DND-41 (cell line): ENCODE data around the gene PACSIN1.

Source experiments
- ATAC-seq: fragments of 200-7000 bp; cut with Tn5 transposase; 3 replicates; pipeline ENCODE4 v1.9.1; 2021; ENCODE audit warnings: low read depth; ENCODE audit not compliant: insufficient read depth
- DNase-seq: peaks from one replicate; pipeline ENCODE4 v3.0.0-alpha.2; 2020
- H2AFZ ChIP-seq: 2 replicates; pipeline ENCODE4 v1.6.0; 2012; ENCODE audit warnings: low read depth, low read length
- H3K27ac ChIP-seq: 2 replicates; pipeline ENCODE4 v1.5.1; 2012; ENCODE audit warnings: low read length, inconsistent platforms
- H3K27me3 ChIP-seq: fragments of 200-600 bp; sonication (generic); 2 replicates; pipeline ENCODE4 v1.6.0; 2012; ENCODE audit warnings: low read length, mild to moderate bottlenecking, inconsistent platforms; ENCODE audit not compliant: insufficient read depth, poor library complexity
- H3K36me3 ChIP-seq: 2 replicates; pipeline ENCODE4 v1.5.1; 2012; ENCODE audit warnings: low read length, inconsistent platforms; ENCODE audit not compliant: insufficient read depth
- H3K4me1 ChIP-seq: 2 replicates; pipeline ENCODE4 v1.5.1; 2012; ENCODE audit warnings: mild to moderate bottlenecking, low read length; ENCODE audit not compliant: insufficient read depth
- H3K4me2 ChIP-seq: 2 replicates; pipeline ENCODE4 v1.6.0; 2012; ENCODE audit warnings: mild to moderate bottlenecking, moderate library complexity, low read length, inconsistent platforms; ENCODE audit not compliant: insufficient read depth
- H3K4me3 ChIP-seq, 2 experiments: fragments of 200-600 bp in 1 of 2; shearing (Covaris generic) in 1 of 2; 2 replicates each; pipeline ENCODE4 v1.5.1; 2012 to 2016; ENCODE audit warnings: inconsistent platforms in 2 of 2, low read length in 2 of 2, mild to moderate bottlenecking in 2 of 2, low read depth in 1 of 2, moderate library complexity in 1 of 2
- H3K79me2 ChIP-seq: 2 replicates; pipeline ENCODE4 v1.6.0; 2012; ENCODE audit warnings: low read length, inconsistent platforms; ENCODE audit not compliant: insufficient read depth
- H3K9ac ChIP-seq: 2 replicates; pipeline ENCODE4 v1.6.0; 2012; ENCODE audit warnings: low read depth, mild to moderate bottlenecking, inconsistent platforms, low read length, moderate library complexity
- H3K9me3 ChIP-seq: 2 replicates; pipeline ENCODE4 v1.5.1; 2012; ENCODE audit warnings: low read length, moderate library complexity, mild to moderate bottlenecking, inconsistent platforms; ENCODE audit not compliant: insufficient read depth, severe bottlenecking
- H4K20me1 ChIP-seq: 2 replicates; pipeline ENCODE4 v1.6.0; 2012; ENCODE audit warnings: low read length; ENCODE audit not compliant: insufficient read depth
- EZH2 ChIP-seq: IDR thresholded peaks from 3 replicates; pipeline ENCODE4 v1.6.1; 2012; ENCODE audit warnings: borderline replicate concordance, low read depth, mild to moderate bottlenecking, moderate library complexity, low read length, inconsistent platforms; ENCODE audit not compliant: severe bottlenecking
- TF ChIP-seq, protein P1 (sequence below): IDR thresholded peaks from 2 replicates; pipeline ENCODE4 v1.5.1; 2012; ENCODE audit warnings: borderline replicate concordance, low read length, moderate library complexity, mild to moderate bottlenecking; ENCODE audit not compliant: poor library complexity, severe bottlenecking; ENCODE audit errors: extremely low read depth

The PACSIN1 gene

DNA sequence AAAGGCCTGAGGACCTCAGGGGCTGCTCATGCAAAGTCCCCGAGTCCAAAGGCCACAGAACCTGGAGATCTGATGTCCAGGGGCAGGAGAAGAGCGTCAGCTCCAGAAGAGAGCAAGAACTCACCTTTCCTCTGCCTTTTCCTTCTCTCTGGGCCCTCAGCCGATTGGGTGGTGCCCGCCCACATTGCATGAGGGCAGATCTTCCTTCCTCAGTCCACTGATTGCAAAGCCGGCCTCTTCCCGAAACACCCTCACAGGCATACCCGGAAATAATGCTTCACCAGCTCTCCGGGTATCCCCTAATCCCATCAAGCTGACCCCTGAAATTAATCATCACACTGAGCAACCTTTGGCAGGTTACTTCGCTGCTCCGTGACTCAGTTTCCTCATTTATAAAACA, 56.9 kb downstream of the PACSIN1 start:
- no peaks in the 10 kb centered on the region for H3K27me3 ChIP-seq
- DNase-seq (no peak), ATAC-seq (no peak)
- no peak overlapping the region for H3K9ac ChIP-seq
- no peaks in the 10 kb centered on the region for H3K36me3 ChIP-seq
- H4K20me1 ChIP-seq: no peaks in the 10 kb centered on the region
- no peak overlapping the region for H2AFZ ChIP-seq
- no peak for TF ChIP-seq EZH2
- TF ChIP-seq, protein P1, sequence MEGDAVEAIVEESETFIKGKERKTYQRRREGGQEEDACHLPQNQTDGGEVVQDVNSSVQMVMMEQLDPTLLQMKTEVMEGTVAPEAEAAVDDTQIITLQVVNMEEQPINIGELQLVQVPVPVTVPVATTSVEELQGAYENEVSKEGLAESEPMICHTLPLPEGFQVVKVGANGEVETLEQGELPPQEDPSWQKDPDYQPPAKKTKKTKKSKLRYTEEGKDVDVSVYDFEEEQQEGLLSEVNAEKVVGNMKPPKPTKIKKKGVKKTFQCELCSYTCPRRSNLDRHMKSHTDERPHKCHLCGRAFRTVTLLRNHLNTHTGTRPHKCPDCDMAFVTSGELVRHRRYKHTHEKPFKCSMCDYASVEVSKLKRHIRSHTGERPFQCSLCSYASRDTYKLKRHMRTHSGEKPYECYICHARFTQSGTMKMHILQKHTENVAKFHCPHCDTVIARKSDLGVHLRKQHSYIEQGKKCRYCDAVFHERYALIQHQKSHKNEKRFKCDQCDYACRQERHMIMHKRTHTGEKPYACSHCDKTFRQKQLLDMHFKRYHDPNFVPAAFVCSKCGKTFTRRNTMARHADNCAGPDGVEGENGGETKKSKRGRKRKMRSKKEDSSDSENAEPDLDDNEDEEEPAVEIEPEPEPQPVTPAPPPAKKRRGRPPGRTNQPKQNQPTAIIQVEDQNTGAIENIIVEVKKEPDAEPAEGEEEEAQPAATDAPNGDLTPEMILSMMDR: no peak
- peaks cover 14% of the 10 kb centered on the region for H3K4me1 ChIP-seq
- no peaks in the 10 kb centered on the region for H3K79me2 ChIP-seq
- no peaks in the 10 kb centered on the region for H3K9me3 ChIP-seq
- no peak overlapping the region for H3K27ac ChIP-seq
- H3K4me2 ChIP-seq: no peak overlapping the region
- no peak overlapping the region for H3K4me3 ChIP-seq

DNA sequence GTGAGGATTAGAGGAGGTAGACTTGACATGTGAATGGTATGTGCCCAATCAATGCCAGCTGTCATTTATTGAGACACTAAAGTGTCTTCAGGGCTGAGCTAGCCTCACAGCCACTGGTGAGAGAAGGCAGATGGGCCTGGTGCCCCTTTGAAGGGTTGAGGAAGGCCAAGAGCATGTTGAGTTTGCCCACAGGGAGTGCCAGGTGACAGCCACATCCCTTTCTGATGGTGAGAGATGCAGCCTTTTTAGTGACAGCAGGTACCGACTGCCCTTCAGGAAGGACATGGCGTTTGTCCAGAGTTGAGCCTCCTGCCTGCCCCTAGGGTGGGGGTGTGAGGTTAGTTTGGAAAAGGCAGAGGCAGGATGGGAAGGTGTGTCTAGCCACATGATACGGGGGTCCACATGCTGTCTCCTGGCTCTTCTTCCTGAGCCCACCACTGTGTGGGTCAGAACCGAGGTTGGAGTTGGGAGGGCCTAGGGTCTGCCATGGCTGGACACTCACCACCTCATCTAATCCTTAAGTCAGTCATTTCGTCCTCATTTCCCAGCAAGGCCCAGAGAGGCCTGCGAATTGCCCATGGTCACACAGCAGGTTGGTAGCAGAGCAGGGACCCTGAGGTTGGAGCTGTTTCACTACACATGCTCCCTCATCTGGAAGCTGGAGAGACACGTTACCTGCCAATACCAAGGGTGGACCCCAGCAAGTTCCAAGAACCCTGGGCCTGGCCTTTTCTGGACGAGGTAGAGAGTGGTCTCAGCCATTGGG, 57.7 kb downstream of the PACSIN1 start:
- Histone ChIP-seq H3K36me3 (no peaks in the 10 kb centered on the region), H3K27me3 (no peaks in the 10 kb centered on the region), H3K4me2 (no peak overlapping the region), H3K79me2 (no peaks in the 10 kb centered on the region), H3K4me1 (peaks cover 14% of the 10 kb centered on the region), H3K27ac (no peak overlapping the region), H4K20me1 (no peaks in the 10 kb centered on the region), H3K9me3 (no peaks in the 10 kb centered on the region), H3K4me3 (no peak overlapping the region), H2AFZ (no peak overlapping the region), H3K9ac (no peak overlapping the region)
- TF ChIP-seq, protein P1: no peak
- TF ChIP-seq EZH2: no peak
- ATAC-seq (no peak), DNase-seq (no peak)

DNA sequence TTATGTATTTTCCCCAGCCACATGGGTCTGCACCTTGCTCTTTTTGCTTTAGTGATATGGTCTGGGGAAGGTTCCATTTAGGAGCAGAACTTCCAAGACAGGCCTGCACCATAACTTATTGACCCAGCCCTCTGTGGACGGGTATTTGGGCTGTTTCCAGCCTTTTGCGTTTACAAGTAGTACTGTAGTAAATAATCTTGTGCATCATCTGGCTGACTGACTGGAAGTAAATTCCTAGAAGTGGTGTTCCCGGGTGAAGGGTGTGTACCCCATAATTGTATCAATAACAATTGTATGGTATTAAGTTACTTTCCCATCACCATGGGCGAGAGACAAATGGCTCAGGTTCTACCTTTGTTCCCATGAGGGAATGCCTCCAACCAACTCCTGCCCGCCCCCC, 58.6 kb downstream of the PACSIN1 start:
- ATAC-seq (no peak), DNase-seq (no peak)
- H3K27me3 ChIP-seq: no peaks in the 10 kb centered on the region
- no peak overlapping the region for H3K4me3 ChIP-seq
- no peaks in the 10 kb centered on the region for H4K20me1 ChIP-seq
- H3K4me2 ChIP-seq: no peak overlapping the region
- H3K27ac ChIP-seq: no peak overlapping the region
- no peak for TF ChIP-seq EZH2
- TF ChIP-seq, protein P1: no peak
- no peak overlapping the region for H3K9ac ChIP-seq
- H3K79me2 ChIP-seq: no peaks in the 10 kb centered on the region
- H2AFZ ChIP-seq: no peak overlapping the region
- H3K4me1 ChIP-seq: peaks cover 14% of the 10 kb centered on the region
- H3K36me3 ChIP-seq: no peaks in the 10 kb centered on the region
- no peaks in the 10 kb centered on the region for H3K9me3 ChIP-seq

DNA sequence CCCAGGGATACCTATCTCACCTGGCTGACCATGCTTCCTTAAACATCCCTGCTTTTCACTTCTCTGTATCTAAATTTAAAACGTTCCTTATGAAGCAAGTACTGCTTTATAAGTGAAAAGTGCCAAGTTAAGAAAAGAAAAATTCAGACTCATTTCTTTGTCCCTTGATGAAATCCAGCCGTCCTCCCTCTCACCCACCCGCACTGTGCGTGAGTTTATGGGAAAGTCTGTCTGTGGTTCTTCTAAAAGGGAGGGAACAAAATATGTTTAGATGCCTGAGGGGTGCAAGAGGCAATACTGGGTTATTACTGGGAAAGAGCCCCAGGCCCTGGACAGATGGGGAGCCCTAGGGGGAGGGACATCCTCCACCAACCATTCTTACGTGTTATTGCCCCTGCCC, 59.1 kb downstream of the PACSIN1 start:
- no peak overlapping the region for H3K9ac ChIP-seq
- no peaks in the 10 kb centered on the region for H3K79me2 ChIP-seq
- no peak overlapping the region for H3K27ac ChIP-seq
- ATAC-seq (no peak), DNase-seq (no peak)
- no peak overlapping the region for H3K4me2 ChIP-seq
- TF ChIP-seq, protein P1: no peak
- no peak for TF ChIP-seq EZH2
- peaks cover 14% of the 10 kb centered on the region for H3K4me1 ChIP-seq
- no peak overlapping the region for H2AFZ ChIP-seq
- H4K20me1 ChIP-seq: no peaks in the 10 kb centered on the region
- H3K4me3 ChIP-seq: no peak overlapping the region
- no peaks in the 10 kb centered on the region for H3K36me3 ChIP-seq
- no peaks in the 10 kb centered on the region for H3K27me3 ChIP-seq
- no peaks in the 10 kb centered on the region for H3K9me3 ChIP-seq
